H9 (cell line): ENCODE measurements around the gene APOL5. TPM values are rescaled to one million over a fixed set of nuclear protein-coding genes. Genes with fewer than 3 reads are reported as not detected.

Experiments used
- DNase-seq: peaks from one replicate; pipeline ENCODE4 v3.0.0-alpha.2; 2017
- H2AFZ ChIP-seq: one replicate; pipeline ENCODE4 v1.6.1; 2013; ENCODE audit warnings: mild to moderate bottlenecking, low read length, control low read depth, moderate library complexity
- H2AK5ac ChIP-seq: 2 replicates; pipeline ENCODE4 v1.6.1; 2013; ENCODE audit warnings: low read length, control low read depth, mixed read lengths; ENCODE audit not compliant: insufficient read length
- H2BK120ac ChIP-seq: one replicate; pipeline ENCODE4 v1.6.1; 2013; ENCODE audit warnings: low read depth, mild to moderate bottlenecking, low read length, control low read depth, inconsistent platforms; ENCODE audit not compliant: poor library complexity, severe bottlenecking
- H2BK12ac ChIP-seq: 2 replicates; pipeline ENCODE4 v1.6.1; 2013; ENCODE audit warnings: low read length, control low read depth, mixed read lengths, low read depth; ENCODE audit not compliant: insufficient read length
- H2BK15ac ChIP-seq: 2 replicates; pipeline ENCODE4 v1.6.1; 2013; ENCODE audit warnings: low read depth, low read length, control low read depth
- H2BK20ac ChIP-seq: one replicate; pipeline ENCODE4 v1.6.1; 2013; ENCODE audit warnings: low read depth, mild to moderate bottlenecking, low read length, control low read depth, inconsistent platforms; ENCODE audit not compliant: poor library complexity, severe bottlenecking
- H2BK5ac ChIP-seq: 2 replicates; pipeline ENCODE4 v1.6.1; 2013; ENCODE audit warnings: low read length, control low read depth, mixed read lengths; ENCODE audit not compliant: insufficient read length
- H3K14ac ChIP-seq: 2 replicates; pipeline ENCODE4 v1.6.1; 2013; ENCODE audit warnings: low read length, control low read depth; ENCODE audit not compliant: insufficient read depth
- H3K18ac ChIP-seq: 2 replicates; pipeline ENCODE4 v1.6.1; 2013; ENCODE audit warnings: low read depth, mild to moderate bottlenecking, mixed read lengths, low read length, control low read depth; ENCODE audit not compliant: insufficient read length
- H3K23ac ChIP-seq: 2 replicates; pipeline ENCODE4 v1.6.1; 2013; ENCODE audit warnings: low read length, control low read depth, mixed read lengths, low read depth; ENCODE audit not compliant: insufficient read length
- H3K23me2 ChIP-seq: 2 replicates; pipeline ENCODE4 v1.6.1; 2013; ENCODE audit warnings: low read depth, mild to moderate bottlenecking, mixed read lengths, low read length, control low read depth; ENCODE audit not compliant: insufficient read length, poor library complexity, severe bottlenecking
- H3K27ac ChIP-seq: 2 replicates; pipeline ENCODE4 v1.5.1; 2013; ENCODE audit warnings: low read length, control low read depth, mixed read lengths, low read depth; ENCODE audit not compliant: insufficient read length
- H3K27me3 ChIP-seq: 2 replicates; pipeline ENCODE4 v1.6.1; 2013; ENCODE audit warnings: low read length, control low read depth, inconsistent platforms; ENCODE audit not compliant: insufficient read depth
- H3K4ac ChIP-seq: 2 replicates; pipeline ENCODE4 v1.6.1; 2013; ENCODE audit warnings: low read depth, mild to moderate bottlenecking, control low read depth, inconsistent platforms, low read length, moderate library complexity
- H3K4me1 ChIP-seq: 2 replicates; pipeline ENCODE4 v1.6.1; 2013; ENCODE audit warnings: low read length, control low read depth, inconsistent platforms; ENCODE audit not compliant: insufficient read depth
- H3K4me2 ChIP-seq: 2 replicates; pipeline ENCODE4 v1.6.1; 2013; ENCODE audit warnings: low read length, control low read depth, mixed read lengths; ENCODE audit not compliant: insufficient read length, insufficient read depth
- H3K56ac ChIP-seq: 2 replicates; pipeline ENCODE4 v1.6.1; 2013; ENCODE audit warnings: low read depth, mild to moderate bottlenecking, mixed read lengths, low read length, control low read depth; ENCODE audit not compliant: insufficient read length
- H3K79me1 ChIP-seq: 2 replicates; pipeline ENCODE4 v1.6.1; 2013; ENCODE audit warnings: low read depth, mild to moderate bottlenecking, moderate library complexity, low read length, control low read depth, inconsistent platforms; ENCODE audit not compliant: insufficient read depth, poor library complexity, severe bottlenecking
- H3K79me2 ChIP-seq: 2 replicates; pipeline ENCODE4 v1.6.1; 2013; ENCODE audit warnings: low read length, control low read depth, inconsistent platforms; ENCODE audit not compliant: insufficient read depth
- H3K9ac ChIP-seq: 2 replicates; pipeline ENCODE4 v1.6.1; 2013; ENCODE audit warnings: low read length, control low read depth, mixed read lengths; ENCODE audit not compliant: insufficient read length; ENCODE audit errors: extremely low read depth
- H3K9me3 ChIP-seq: one replicate; pipeline ENCODE4 v1.6.1; 2013; ENCODE audit warnings: low read depth, low read length, inconsistent platforms; ENCODE audit not compliant: control insufficient read depth
- H3T11ph ChIP-seq: one replicate; pipeline ENCODE4 v1.6.1; 2013; ENCODE audit warnings: mild to moderate bottlenecking, low read length, control low read depth, inconsistent platforms
- H4K20me1 ChIP-seq: one replicate; pipeline ENCODE4 v1.6.1; 2013; ENCODE audit not compliant: control insufficient read depth, insufficient read length, insufficient read depth
- H4K5ac ChIP-seq: 2 replicates; pipeline ENCODE4 v1.6.1; 2013; ENCODE audit warnings: low read depth, mild to moderate bottlenecking, mixed read lengths, low read length, control low read depth; ENCODE audit not compliant: insufficient read length
- H4K8ac ChIP-seq: replicated peaks from 2 replicates; pipeline ENCODE4 v1.6.1; 2013; ENCODE audit warnings: low read length, control low read depth, mixed read lengths, low read depth; ENCODE audit not compliant: insufficient read length
- H4K91ac ChIP-seq: 2 replicates; pipeline ENCODE4 v1.6.1; 2013; ENCODE audit warnings: low read depth, mild to moderate bottlenecking, moderate library complexity, mixed read lengths, low read length, control low read depth; ENCODE audit not compliant: insufficient read length
- H3K27ac Mint-ChIP-seq, 3 experiments: 2 replicates in 2 of 3; 3 replicates in 1 of 3; pipeline ENCODE4 v1.8.0; 2020 to 2021; ENCODE audit warnings: mixed read lengths in 3 of 3, mild to moderate bottlenecking in 1 of 3, moderate library complexity in 1 of 3
- H3K27me3 Mint-ChIP-seq: 2 replicates; pipeline ENCODE4 v1.8.0; 2021; ENCODE audit warnings: low read depth, mild to moderate bottlenecking, moderate library complexity, mixed read lengths
- H3K36me3 Mint-ChIP-seq, 3 experiments: 2 replicates in 2 of 3; 3 replicates in 1 of 3; pipeline ENCODE4 v1.8.0; 2020 to 2021; ENCODE audit warnings: low read depth in 3 of 3, mixed read lengths in 3 of 3; ENCODE audit not compliant: insufficient read depth in 1 of 3
- H3K4me1 Mint-ChIP-seq, 2 experiments: 2 replicates each; pipeline ENCODE4 v1.8.0; 2020; ENCODE audit warnings: mixed read lengths in 2 of 2
- H3K4me3 Mint-ChIP-seq, 2 experiments: 2 replicates in 1 of 2; 3 replicates in 1 of 2; pipeline ENCODE4 v1.8.0; 2020 to 2021; ENCODE audit warnings: mild to moderate bottlenecking in 2 of 2, mixed read lengths in 2 of 2, moderate library complexity in 1 of 2
- H3K9me3 Mint-ChIP-seq, 2 experiments: 2 replicates in 1 of 2; 3 replicates in 1 of 2; pipeline ENCODE4 v1.8.0; 2020; ENCODE audit warnings: mild to moderate bottlenecking in 2 of 2, mixed read lengths in 2 of 2, moderate library complexity in 1 of 2
- CTCF ChIP-seq: fragments of 200-600 bp; sonication (generic); conservative IDR thresholded peaks from 3 replicates; pipeline ENCODE4 v1.8.0; 2021; ENCODE audit warnings: antibody characterized with exemption, mild to moderate bottlenecking
- WGBS: extraction: QIAGEN DNeasy Blood & Tissue Kit; methylation state at CpG from one replicate; pipeline ENCODE4 v1.1.7; 2013; ENCODE audit warnings: missing lambda C conversion rate, low lambda C conversion rate, mixed read lengths; ENCODE audit not compliant: insufficient read length; ENCODE audit errors: extremely low coverage; 5-methylcytosine and 5-hydroxymethylcytosine counted together
- total RNA-seq: library from RNA; stranded (reverse); gene quantifications from 2 replicates; pipeline ENCODE4 v1.2.1, GENCODE V29; 2021

APOL5 gene
- total RNA-seq, 1 experiment from 2014 or later = not detected

DNA sequence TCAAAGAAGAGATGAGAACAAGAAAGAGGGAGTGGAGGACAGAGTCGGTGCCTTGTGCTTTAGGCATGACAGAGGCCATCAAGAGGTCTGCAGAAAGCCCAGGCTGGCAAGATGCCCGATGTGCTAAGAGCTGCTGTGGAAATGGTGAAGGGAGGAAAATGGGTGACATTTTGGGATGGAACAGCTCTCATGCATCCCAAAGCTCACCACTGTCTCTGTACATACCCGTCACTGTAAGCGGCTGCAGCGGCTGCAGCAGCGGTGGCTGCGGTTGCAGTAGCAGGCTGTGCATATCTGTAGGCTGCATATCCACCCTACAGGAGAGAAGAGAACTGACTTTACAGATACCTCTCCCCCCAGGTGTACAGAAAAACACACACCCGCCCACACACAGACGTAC is 28.6 kb downstream of the APOL5 start:
- Histone ChIP-seq H4K91ac (no peak overlapping the region), H3K23me2 (peaks cover 3% of the 10 kb centered on the region), H4K20me1 (peaks cover 2% of the 10 kb centered on the region), H3K4me2 (no peak overlapping the region), H4K5ac (no peak overlapping the region), H2BK12ac (no peak overlapping the region), H3K4ac (no peak overlapping the region), H3K4me1 (peaks cover 2% of the 10 kb centered on the region; the same call in 1 of the 2 replicates), H2BK20ac (no peak overlapping the region), H3K27me3 (no peaks in the 10 kb centered on the region; the same call in 1 of the 2 replicates), H2AK5ac (no peak overlapping the region), H2AFZ (no peak overlapping the region), H3T11ph (no peak overlapping the region), H3K56ac (no peak overlapping the region), H4K8ac (no peak overlapping the region), H2BK5ac (no peak overlapping the region), H3K23ac (no peak overlapping the region), H2BK15ac (no peak overlapping the region), H3K9ac (no peak overlapping the region), H3K27ac (no peak overlapping the region), H3K79me2 (no peaks in the 10 kb centered on the region), H3K79me1 (no peaks in the 10 kb centered on the region), H2BK120ac (no peak overlapping the region), H3K18ac (no peak overlapping the region), H3K9me3 (no peaks in the 10 kb centered on the region), H3K14ac (no peak overlapping the region)
- H3K4me1 Mint-ChIP-seq = peaks cover 39 to 65% of the 10 kb centered on the region in 2 experiments
- no peak for DNase-seq
- WGBS = no CpG with 5 or more reads among the region's 9 CpGs
- no peak overlapping the region for H3K4me3 Mint-ChIP-seq
- no peaks in the 10 kb centered on the region for H3K9me3 Mint-ChIP-seq
- H3K27me3 Mint-ChIP-seq = no peaks in the 10 kb centered on the region
- H3K27ac Mint-ChIP-seq = peak overlapping the region in 1 of 3 experiments; percentile 72; a peak in 3 of 7 replicates
- TF ChIP-seq CTCF = no peak
- H3K36me3 Mint-ChIP-seq = peaks cover 10 to 34% (median 27%) of the 10 kb centered on the region in 3 experiments; a peak in 6 of 7 replicates
